ENCODE data around the gene DGCR6L. TPM values are rescaled to one million over a fixed set of nuclear protein-coding genes. Genes with fewer than 3 reads are reported as not detected.
A peak's percentile ranks its signal among the peaks of the same experiment; 100 is the strongest.
"Not testable (repeated sequence)": the region's sequence is repeated elsewhere in the genome, so short reads cannot be mapped to it uniquely, and the experiment has no call there.

The DGCR6L gene
- polyA plus RNA-seq, 1 donor: 60.6 TPM

- no peak for DNase-seq
These were observed 4.3 kb upstream of the DGCR6L start for GRCh38 chr22:20324139-20324516.

GRCh38 chr22:20321552-20322211 lies 1.8 kb upstream of the DGCR6L start:
- DNase-seq: not testable (repeated sequence)

DNA sequence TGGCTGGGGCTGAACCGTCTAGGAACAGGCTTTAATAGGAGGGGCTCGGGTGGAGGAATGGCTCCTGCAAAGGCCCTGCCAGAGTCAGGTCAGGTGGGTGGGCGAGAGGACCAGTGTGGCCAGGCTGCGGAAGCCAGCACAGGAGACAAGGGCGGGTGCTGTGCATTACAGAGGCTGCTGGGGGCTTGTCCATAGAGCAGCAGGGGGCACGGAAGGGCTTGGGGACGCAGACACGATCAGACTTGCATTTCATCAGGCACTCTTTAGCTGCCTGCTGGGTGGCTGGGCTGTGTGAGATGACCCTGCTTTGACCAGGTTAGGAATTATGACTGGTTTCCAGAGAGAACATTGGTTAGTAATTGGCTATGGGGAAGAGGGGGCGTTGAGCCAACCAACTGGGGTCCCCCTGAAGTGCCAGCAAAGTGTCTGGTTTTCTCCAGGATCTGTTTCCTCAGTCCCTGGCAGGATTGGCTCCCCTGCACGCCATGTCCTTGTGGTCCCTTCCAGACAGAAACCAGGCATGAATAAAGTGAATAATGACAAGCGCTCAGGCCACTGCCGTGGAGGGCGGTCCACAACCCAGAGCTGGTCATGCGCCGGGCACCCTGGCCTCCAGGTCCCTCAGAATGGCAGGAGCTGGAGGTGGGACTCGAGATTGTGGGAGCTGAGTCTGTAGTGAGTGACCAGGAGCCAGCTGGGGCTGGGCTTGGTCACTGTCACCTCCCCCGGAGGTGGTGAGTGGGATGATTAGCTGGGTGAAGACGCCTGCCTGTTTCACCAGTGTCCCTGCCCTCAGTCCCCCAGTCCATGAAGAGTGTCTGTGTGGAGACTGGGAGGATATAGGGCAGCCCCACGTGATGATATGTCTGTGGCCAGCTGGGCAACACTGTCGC lies 1.0 kb upstream of the DGCR6L start:
- not testable (repeated sequence) for DNase-seq

DNA sequence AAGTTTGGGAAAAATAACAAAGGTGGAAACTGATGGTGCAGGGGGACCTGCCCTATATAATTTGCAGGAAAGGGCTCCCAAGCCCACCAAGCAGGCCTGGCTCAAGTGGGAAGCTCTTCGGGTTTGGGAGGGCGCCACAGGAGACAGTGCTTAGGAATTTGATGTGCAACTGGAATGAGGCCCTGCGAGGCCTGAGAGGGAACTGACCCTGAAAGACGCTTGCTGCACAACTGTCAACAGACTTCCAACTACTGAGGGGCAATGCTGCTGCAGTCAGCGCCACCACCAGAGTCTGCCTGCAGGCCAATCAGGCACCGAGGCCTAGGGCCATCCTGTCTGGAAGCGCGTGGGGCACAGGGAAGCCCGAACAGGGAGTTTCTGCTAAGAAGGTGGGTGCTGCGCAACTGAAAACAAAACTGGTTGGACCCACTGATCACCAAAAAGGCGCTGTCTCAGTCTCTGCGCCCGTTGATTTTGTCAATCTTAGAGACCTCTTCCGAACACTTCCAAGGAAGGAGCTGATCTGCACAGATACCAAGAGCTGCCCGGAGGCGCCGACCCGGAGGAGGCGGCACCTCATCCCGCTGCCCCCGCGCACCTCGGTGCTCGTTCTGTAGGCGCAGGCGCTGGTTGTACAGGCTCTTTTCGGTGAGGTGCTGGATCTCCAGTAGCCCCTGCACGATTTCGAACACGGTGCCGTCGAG lies 667 bp downstream of the DGCR6L start:
- peak; percentile 11 for DNase-seq

- DNase-seq: not testable (repeated sequence)
These were observed 1.7 kb downstream of the DGCR6L start for GRCh38 chr22:20318043-20318688.

DNA sequence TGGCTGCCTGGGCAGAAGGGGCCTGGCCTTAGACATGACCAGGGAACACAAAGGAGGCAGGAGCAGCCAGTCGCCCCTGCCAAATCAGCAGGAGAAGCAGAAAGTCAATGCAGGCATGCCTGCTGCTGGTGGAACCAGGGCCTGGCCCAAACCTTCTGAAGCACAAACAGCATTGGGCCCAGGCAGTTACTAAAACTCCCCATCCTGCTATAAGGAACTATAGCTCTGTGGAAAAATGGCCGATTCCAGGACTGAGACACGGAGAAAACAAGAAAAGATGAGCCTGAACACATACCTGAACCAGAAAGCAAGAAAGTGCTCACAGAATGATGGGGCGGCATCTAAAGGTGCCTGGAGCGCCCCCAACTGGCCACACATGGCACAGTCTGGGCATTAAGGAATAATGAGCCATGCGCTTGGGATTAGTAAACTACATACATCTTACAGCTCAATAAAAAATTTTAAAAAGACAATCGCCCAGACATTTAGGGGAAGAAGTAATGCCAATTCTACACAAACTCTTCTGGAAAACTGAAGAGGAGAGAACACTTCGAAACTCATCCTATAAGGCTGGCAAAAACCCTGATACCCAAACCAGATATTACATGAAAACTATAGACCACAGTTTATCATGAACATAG lies 2.3 kb downstream of the DGCR6L start:
- not testable (repeated sequence) for DNase-seq

DNA sequence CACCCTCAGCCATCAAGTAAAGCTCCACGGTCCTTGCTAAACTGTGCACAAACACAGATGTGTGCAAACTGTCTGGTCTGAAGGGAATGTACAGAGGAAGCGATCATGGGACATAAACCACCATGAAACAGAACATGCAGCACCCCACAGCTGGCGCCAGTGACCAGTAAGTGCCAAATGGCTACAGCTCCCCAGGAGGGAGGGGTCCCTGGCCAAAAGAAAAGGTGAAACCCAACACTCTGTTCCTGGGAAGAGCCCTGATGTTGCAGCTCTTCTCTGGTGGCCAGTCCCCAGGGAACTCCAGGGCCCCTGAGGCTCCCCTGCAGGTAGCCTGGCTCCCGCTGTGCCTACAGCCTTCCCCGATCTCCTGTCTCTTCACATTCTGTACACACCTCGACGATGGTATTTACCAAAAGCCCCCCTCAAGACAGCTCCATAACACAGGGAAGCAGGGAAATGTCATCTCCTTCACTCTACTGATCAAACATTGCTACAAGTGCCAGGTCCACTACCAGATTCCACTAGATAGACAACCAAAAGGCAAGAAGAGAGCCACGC lies 2.9 kb downstream of the DGCR6L start:
- no peak for DNase-seq

GRCh38 chr22:20316217-20316843 lies 3.5 kb downstream of the DGCR6L start:
- DNase-seq: no peak

- DNase-seq: no peak
These were observed 4.3 kb downstream of the DGCR6L start for GRCh38 chr22:20315337-20316216.

DNA sequence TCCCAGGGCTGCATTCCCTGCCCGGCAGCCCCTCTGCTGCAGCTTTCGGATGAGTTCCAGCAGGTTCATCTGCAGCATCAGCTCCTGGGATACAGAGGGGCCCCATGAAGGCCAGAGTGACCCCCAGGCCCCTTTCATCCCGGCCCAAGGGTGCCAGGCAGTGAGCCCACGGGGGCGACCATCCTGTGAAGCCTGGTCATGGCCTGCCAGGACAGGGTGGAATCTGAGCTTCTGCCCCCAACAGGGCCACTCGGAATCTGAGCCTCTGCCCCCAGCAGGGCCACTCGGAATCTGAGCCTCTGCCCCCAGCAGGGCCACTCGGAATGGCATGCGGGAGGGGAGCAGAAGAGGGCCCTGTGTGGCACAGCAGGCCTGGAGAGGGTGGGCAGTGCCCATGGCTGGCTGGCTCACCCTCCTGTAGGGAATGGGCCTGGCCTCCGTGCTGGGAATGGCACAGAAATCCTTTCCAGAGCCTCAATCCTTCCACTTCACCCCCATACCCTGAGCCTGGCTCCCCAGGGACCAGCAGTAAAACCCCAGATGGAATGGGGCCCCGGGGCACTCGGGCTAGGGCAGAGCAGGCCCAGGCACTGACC lies 5.0 kb downstream of the DGCR6L start:
- not testable (repeated sequence) for DNase-seq

GRCh38 chr22:20314206-20314605 lies 5.7 kb downstream of the DGCR6L start:
- not testable (repeated sequence) for DNase-seq

- DNase-seq: not testable (repeated sequence)
These were observed 6.4 kb downstream of the DGCR6L start for GRCh38 chr22:20313306-20314077.

- DNase-seq: no peak
These were observed 7.3 kb downstream of the DGCR6L start for GRCh38 chr22:20312396-20313191.

- DNase-seq: not testable (repeated sequence)
These were observed 8.4 kb downstream of the DGCR6L start for GRCh38 chr22:20311249-20312062.

DNA sequence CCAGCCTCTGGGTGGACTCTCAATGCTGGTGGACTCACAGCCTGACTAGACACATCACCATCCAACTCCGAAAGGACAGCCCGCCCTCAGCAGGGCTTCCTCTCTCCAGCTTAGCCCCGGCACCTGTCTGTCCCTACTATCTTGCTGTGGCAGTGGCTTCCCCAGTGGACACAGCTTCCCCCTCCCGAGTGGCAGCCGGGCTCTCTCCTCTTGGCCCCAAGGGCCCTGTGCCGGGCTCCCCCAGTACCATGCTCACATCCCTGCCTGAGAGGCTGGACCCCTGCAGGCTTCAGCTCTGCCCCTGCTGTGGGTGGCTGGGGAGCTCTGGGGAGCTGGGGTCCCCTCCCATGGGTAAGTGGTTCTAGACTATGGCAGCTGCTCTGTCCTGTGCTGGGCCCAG lies 9.1 kb downstream of the DGCR6L start:
- DNase-seq: not testable (repeated sequence)

DNA sequence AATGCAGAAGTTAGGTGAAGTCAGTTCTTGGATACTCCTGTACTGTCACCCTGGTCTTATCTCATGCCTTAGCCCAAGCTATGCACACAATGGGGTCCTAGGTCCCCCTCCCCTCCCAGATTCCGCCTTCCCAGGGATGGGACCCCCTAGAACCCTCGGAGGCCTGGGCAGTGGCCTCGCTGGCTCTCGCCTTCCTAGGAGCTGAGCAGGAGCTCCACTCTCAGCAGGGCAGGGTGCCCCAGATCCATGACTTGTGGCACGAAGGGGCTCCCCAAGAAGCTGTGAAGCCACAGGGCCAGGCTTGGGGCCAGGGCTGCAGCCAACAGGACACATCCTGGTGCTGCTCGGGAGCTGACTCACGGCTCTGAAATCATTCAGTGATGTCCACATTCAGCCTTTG lies 9.7 kb downstream of the DGCR6L start:
- not testable (repeated sequence) for DNase-seq

All from hindlimb muscle (tissue), 1 donor.